ENCODE results near the gene CYB5RL.
"Not testable (repeated sequence)": the region's sequence is repeated elsewhere in the genome, so short reads cannot be mapped to it uniquely, and the experiment has no call there.

- TF ChIP-seq POLR2A (IDR thresholded peaks at IDR 0.05; ENCODE audit: low read depth, low read length); POLR2AphosphoS5 (IDR thresholded peaks at IDR 0.05; ENCODE audit: low read depth, low read length); TAF1 (IDR thresholded peaks at IDR 0.05; ENCODE audit: borderline replicate concordance, low read depth, low read length): not testable (repeated sequence)
Measured at GRCh38 chr1:54207896-54208295, 8.1 kb upstream of the CYB5RL start.

All from GM12892 (cell line).